ENCODE results near the gene ASAH2. TPM values are rescaled to one million over a fixed set of nuclear protein-coding genes. Genes with fewer than 3 reads are reported as not detected.
"Not testable (repeated sequence)": the region's sequence is repeated elsewhere in the genome, so short reads cannot be mapped to it uniquely, and the experiment has no call there.

Gene ASAH2
- 1 to 10 TPM in 4 of 5 donors, under 1 TPM in 1; 0.34 to 5.0 (median 3.0) TPM for polyA plus RNA-seq (ENCODE audit: insufficient read depth in 1 of 5, insufficient read length in 5 of 5, low replicate concordance in 1 of 5)
- long read RNA-seq, donor 1, result 0 reads
- long read RNA-seq, donor 2, result 0 reads
- long read RNA-seq, donor 3, result 0 reads
- long read RNA-seq, donor 4, result 0 reads
- long read RNA-seq, donor 5, result 0 reads
- long read RNA-seq, donor 6, result 0 reads
- long read RNA-seq, donor 7, result 0 reads
- long read RNA-seq, donor 8, result 0 reads

DNA sequence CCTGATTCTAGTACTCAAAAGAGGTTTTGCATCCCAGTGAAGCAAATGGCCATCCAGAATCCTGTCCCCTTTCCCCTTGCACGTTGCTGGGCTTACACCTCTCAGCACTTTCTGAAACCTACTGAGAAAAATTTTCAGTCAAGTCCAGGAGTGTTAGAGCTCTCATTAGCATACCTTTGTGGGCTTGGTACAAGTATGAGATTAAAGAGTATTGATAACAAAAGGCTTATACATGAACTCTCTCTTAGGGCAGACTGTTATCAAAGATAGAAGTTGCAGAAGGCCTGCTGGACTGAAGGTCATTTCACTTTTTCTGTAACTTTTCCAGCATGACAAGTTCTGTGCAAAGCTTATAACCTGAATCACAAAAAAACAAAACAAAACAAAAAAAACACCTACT, at the start of gene ASAH2:
ASAH2 (minus strand) TSS at position 123 of the 400 bp plus-strand sequence. CDS start 2,906 bp downstream, outside the sequence.
- no peak for DNase-seq

DNA sequence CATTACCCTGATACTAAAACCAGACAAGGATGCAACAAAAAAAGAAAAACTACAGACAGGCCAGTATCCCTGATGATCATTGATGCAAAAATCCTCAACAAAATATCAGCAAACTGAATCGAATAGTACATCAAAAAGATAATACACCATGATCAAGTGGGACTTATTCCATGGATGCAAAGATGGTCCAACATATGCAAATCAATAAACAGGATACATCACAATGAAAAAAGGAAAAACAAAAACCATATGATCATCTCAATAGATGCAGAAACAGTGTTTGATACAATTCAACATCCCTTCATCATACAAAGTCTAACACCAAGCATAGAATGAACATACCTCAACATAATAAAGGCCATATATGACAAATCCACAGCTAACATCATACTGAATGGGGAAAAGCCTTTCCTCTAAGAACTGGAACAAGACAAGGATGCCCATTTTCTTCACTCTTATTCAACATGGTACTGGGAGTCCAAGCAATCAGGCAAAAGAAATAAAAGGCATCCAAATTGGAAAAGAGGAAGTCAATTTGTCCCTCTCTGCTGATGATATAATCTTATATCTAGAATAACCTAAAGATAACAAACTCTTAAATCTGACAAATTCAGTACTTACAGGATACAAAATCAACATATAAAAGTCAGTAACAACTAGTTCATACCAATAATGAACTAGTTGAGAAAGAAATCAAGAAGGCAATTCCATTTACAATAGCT, 48.8 kb upstream of the ASAH2 start:
- DNase-seq, result no peak

DNA sequence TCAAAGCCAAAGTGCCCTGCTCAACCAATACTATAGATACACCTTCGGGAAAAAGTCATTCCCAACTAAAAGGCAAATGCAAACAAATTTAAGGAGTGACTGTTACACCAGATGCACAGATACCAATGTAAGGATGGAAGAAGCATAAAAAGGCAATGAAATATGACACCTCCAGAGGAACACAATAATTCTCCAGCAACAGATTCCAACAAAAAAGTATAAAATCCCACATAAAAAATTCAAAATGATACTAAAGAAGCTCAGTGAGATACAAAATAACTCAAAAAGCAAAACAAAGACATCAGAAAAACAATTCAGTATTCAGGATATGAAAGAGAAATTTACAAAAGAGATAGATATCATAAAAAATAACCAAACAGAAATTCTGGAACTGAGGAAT, 44.1 kb upstream of the ASAH2 start:
- DNase-seq, result no peak

DNA sequence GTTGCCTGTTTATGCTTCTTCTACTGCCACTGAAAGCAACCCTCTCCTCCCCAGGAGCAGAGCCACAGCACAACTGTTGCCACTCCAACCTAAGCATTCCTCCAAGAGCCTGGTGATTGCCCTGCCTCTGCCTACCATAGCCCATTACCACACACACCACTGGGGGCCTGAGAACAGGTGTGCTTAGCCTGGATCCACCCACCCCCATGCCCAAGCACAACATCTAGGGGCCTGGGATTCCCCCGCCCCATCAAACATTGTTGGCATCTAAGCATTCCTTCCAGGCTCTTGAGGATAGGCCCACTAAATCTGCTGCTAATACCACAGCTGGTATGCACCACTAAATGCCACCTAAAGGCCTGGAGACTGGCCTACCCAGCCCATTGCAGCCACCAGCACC, 43.3 kb upstream of the ASAH2 start:
- DNase-seq, result no peak

DNA sequence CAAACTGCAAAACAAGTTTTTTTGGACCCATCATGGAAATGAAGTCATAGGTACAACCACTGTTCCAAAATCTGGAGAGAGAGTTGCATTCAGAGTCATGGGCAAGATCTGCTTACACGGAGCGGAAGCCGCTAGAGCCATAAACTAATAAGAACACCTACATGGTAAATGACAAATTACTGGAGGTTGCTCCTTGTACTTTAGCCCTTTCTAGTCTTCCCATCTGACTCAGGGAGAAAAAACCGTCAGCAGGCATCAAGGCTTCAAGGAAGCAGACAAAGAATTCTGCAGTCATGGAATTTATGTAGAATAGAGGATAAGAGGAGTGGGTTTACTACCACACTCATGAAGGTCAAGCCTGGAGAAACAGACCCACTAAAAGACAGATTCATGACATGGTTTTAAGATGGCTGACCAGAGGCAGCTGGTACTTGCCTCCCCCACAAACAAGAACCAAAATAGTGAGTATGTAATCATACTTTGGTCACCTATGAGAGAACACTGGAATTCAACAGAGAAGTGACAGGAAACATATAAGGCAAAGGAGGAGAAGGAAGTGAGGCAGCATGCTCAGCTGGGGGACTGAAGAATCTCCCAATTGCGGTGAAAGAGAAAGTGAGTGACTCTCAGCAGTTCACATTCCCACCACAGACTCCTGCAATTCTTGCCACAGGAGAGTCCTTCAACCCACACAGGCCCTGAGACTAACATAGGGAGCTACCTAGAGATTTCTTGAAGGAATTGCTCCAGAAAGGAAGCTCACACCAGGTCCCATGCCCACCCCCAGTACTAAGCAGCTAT, 42.4 kb upstream of the ASAH2 start:
- DNase-seq, result no peak

DNA sequence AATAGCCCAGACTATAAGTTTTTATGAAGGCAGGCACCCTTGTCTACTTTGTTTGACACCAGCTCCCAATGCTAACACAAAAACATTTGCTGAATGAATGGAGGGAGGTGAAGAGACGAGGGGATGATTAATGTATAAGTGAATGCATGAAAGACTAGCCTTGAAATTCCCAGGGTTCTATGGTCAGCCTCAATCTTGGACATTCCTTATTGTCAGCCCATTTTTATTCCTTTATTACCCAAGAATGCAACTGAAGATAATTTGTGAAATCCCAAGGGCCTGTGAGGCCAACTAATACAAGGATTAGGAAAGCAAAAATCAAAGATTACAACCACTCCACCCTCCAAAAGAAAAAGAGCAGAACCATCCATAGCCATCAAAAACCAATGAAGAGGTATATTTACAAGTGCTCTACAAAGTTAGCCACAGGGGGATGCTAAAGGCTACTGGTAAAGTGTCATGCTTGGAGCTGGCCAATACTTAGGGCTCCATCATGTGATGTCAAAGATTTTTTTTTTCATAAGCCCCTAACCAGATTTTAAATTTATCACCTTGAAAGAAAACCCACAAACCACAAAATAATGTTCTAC, 40.0 kb upstream of the ASAH2 start:
- no peak for DNase-seq

DNA sequence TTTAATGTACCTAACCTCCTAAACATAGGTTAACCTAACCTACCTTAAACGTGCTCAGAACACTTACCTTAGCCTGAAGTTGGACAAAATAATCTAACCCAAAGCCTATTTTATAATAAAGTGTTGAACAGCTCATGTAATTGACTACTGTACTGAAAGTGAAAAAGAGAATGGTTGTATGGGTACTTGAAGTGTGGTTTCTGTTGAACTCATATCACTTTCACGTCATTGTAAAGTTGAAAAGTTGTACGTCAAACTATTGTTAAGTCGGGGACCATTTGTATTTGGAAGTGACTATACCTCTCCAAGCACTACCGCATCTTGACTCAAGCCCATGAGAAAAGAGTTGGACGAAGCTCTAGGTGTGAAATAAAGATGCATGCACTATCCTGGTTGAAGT, 37.9 kb upstream of the ASAH2 start:
- no peak for DNase-seq

DNA sequence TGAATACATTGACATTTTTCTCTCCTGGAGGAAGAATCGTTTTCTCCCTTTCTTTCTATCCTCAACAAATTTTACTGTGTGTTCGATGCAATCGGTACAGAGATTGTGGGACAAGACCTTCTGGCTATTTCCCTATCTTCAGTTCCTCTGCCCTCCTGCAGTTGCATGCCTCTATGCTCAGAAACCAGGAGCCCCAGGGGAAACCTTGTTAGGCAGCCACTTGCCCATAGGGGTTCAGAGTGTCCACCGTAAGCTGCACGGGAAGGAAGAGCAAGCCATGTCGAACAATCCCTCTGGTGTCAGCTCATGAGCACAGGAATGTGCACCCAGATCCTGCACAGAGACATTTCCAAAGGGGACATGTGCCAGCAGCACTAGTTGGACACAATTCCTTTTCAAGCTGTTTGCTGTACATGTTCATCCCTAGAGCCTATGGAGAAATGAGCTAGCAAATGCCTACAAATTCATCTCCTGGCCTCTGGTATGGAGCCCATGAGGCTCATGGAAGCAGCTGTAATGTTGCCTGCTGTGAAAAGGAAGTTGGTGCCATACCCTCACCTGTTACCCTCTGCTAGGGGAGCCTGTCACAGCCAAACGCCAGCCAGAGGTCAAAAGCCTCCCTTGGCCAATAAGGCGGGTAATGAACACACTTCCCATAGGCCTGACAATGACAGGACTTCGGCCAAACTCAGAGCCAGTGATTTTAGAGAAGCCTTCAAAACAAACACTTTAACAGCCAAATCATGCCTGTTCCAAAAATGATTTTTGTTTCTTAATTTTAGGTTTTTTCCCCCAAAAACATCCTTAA, 35.9 kb upstream of the ASAH2 start:
- peak; percentile 25 to 26 for DNase-seq

DNA sequence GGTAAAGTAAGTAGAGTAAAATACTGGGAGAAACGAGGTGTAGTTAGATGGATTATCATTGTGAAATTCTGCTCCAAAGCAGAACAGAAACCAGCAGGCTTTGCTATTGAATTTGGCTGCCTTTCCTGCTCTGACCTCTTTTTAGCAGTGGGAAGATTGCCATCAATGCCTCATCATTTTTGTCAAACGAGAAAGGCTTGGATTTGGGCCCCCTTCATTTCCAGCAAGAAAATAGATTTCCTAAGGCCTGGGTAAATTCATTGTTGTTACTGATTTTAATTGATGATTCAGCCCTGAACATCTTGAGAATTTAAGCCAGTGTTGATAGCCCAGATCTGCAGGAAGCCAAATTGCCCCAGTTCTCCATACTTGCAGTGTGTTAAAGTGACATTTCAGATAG, 35.2 kb upstream of the ASAH2 start:
- peak; percentile 82 to 83 for DNase-seq

DNA sequence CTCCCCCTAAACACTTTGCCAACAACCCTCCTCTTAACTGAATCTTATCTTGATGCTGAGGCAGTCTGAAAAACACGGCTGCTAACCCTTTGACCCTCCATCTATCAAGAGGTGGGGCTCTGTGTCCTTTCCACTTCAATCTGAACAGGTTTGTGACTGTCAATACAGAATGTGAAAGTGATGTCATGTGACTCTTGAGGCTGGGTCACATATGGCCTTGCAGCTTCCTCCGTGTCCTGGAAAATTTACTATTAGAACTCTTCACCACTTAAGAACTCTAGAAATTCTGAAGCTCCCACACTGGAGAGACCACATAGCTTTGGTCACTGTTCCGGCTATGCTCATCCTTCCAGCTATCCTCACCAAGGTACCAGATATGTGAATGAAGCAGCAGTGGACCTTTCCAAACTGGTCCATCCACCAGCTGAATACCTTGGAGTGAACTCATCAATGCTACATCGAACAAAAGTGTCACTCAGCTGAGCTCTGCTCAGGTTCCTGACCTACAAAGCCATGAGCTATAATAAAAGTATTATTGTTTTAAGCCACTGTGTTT, 30.7 kb upstream of the ASAH2 start:
- no peak for DNase-seq

DNA sequence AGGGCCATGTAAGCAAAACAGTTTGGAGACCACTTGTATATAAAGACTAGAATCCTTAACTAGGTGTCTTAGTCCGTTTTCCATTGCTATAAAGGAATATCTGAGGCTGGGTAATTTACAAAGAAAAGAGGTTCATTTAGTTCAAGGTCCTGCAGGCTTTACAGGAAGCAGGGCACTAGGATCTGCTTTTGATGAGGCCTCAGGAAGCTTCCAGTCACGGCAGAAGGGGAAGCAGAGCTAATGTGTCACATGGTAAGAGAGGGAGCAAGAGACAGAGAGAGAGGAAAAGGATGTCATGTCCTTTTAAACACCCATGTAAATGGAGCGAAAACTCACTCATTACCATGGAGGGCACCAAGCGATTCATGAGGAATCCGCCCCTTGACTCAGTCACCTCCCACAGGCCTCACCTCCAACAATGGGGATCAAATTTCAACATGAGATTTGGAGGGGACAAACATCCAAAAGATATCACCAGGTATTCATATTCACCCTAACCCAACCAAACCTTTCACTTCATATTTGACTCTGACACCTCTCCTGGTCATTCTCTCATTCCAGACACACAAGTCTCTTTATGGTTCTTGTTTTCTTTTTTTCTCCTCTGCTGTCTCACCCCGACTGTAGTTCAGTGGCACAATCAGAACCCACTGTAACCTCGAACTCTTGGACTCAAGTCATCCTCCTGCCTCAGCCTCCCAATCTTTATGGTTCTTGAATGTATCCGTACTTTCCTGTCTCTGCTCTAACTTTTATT, 30.1 kb upstream of the ASAH2 start:
- no peak for DNase-seq

DNA sequence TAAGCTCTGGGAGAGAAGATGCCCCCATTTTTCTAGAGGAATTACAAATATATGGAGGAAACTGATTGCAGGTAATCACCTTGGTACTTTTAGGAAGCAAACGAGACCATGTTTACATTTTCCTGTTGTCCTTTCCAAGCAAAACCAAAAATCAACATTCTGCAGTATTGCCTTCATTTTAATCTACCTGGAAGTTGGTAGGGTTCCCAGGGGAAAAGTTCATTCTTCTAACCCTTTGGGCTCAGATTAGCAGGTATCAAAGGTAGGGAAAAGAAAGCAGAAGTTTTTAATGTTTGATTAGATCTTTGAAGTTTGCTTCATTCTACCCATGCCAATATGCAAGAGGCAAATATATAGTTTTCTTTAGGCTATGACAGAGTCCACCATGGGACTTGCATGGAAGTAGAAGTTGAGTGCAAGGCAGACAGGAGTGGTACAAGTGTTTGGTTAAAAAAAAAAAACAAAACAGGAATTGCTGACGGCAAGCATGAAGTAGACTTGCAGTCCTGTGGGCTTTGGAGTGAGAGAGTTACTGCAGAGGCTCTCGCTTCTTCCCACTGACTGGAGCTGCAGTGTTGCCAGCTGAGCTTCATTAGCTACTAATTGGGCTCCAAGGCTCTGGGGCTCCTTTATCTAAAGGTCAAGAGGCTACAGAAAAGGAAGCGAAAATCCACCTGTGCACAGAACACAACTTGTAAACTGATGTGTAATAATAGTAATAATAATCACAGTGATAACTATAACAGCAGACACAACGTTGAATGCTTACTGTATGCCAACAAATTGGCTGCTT, 28.9 kb upstream of the ASAH2 start:
- no peak for DNase-seq

DNA sequence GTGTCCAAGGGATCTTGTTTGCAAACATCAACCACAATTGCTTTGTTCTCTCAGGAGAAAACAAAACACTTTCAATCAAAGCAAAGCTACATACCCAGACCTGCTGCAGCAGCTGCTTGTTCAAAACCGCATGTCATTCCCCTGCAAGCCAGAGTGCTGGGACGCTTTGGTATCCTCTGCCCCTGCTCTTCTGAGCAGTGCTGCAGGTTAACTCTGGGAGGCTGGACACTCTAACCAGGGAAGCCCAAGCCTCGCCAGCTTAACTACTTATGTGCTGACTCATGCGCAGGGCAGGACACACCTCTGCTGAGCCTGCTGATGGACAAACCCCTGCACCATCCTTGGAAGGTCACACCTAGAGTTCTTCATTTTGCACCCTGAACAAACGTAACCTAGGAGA, 28.2 kb upstream of the ASAH2 start:
- no peak for DNase-seq

DNA sequence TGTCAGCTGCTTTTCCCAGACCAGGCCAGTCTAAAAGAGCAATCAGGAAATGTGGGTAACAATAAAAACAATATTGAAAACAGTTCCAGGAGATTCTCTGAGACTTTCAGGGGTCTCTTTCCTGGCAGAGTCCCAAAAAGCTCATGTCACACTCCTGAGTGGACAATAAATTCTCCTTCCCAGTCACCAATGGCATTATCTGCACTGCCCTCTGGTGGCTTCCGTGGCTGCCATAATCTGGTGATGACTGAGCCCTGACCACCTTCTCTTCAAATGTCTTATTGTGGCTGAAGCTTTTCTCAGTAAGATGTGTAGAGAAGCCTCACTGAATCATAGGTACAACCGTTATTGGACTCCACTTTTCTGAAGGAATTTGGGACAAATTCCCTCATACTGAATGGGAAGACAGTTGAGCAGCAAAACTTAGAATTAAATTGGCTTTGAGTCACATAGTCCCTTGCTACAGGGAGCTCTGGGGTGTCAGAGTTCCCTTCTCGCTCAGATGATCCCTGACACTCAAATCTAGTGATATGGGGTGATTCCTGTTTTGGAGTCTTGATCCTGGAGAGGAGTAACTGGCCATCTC, 24.4 kb upstream of the ASAH2 start:
- DNase-seq, result no peak

DNA sequence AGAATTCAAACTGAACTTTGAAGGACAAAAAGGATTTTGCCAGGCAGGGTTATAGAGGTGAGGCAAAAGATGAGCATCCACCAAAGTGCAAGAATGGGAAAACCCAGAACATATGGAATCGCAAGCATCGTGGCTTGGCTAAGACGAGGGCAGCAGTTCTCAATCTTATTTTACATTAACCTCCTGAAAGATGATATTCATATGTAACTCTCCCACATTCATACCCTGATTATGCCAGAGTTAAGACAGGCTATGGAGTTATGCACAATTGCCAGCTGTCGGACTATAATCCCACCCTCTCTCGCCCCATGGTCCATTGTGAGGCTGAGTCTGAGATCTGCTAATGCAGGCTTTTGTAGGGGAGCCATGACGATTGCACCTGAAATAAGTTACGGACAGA, 21.2 kb upstream of the ASAH2 start:
- DNase-seq, result no peak

DNA sequence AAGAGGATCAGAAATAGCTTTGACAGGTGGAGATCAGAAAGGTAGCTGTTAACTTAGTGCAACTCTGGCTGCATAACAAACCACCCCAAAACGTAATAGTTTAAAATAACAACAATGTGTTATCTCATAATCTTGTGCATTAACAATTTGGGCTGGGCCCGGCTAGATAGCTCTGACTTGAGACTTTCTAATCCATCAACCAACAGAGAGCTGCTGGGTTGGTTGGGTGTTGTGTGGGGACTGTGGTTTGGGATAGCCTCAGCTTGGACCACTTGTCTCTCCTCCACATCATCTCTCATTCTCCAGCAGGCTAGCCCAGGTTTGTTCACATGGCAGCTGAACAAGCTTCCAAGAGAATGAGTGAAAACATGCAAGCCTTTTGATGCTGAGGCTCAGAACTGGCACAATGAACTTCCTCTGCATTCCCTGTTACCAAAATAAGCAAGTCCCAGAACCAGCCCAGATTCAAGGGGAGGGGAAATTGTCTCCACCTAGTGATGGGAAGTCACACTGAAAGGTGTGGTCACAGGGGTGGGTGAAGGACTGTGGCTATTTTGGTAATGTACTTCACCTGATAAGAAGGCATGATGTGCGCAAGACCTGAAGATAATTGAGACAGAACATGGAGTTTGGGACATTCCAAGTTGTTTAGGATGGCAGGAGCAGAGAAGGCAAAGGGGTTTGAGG, 20.4 kb upstream of the ASAH2 start:
- no peak for DNase-seq

DNA sequence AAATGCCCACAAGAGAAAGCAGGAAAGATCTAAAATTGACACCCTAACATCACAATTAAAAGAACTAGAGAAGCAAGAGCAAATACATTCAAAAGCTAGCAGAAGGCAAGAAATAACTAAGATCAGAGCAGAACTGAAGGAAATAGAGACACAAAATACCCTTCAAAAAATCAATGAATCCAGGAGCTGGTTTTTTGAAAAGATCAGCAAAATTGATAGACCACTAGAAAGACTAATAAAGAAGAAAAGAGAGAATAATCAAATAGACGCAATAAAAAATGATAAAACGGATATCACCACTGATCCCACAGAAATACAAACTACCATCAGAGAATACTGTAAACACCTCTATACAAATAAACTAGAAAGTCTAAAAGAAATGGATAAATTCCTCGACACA, 16.6 kb upstream of the ASAH2 start:
- not testable (repeated sequence) for DNase-seq

DNA sequence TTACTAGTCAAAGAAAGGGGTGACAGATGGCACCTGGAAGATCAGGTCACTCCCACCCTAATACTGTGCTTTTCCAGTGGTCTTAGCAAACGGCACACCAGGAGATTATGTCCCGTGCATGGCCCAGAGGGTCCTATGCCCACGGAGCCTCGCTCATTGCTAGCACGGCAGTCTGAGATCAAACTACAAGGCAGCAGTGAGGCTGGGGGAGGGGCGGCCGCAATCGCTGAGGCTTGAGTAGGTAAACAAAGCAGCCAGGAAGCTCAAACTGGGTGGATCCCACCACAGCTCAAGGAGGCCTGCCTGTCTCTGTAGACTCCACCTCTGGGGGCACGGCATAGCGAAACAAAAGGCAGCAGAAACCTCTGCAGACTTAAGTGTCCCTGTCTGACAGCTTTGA, 11.3 kb upstream of the ASAH2 start:
- DNase-seq, result not testable (repeated sequence)
